ENCODE measurements around the gene ELAVL1. TPM values are rescaled to one million over a fixed set of nuclear protein-coding genes. Genes with fewer than 3 reads are reported as not detected.

The ELAVL1 gene
- polyA plus RNA-seq, 1 donor from 2014 or later, result 19.1 TPM

DNA sequence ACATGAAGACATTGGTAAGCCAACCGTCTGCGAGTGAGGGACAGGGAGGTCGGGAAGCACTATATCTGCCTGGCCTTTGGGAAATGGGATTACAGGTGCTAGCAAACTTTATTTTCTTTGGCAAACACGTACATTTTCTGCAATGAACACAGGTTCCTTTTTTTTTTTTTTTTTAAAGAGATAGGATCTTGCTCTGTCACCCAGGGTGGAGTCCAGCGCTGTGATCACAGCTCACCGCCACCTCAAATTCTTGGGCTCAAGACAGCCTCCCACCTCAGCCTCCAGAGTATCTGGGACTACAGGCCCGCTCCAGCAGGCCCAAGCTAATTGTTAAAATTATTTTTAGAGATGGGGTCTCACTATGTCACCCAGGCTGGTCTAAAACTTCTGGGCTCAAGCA, 24.2 kb downstream of the ELAVL1 start:
- no peak overlapping the region for H3K9ac ChIP-seq (ENCODE audit: low read length)
- H3K4me2 ChIP-seq (ENCODE audit: low read length), result no peak overlapping the region
- no peaks in the 10 kb centered on the region for H3F3A ChIP-seq (ENCODE audit: insufficient read depth, low read length, poor library complexity, severe bottlenecking)
- peaks cover 3% of the 10 kb centered on the region for H3K79me2 ChIP-seq (replicated peaks; ENCODE audit: insufficient read depth, low read length)
- H3K4me3 ChIP-seq (ENCODE audit: low read length), result no peak overlapping the region
- H3K27me3 ChIP-seq (ENCODE audit: insufficient read depth, low read depth, low read length), result no peaks in the 10 kb centered on the region
- H3K9me2 ChIP-seq (ENCODE audit: insufficient read depth, low read length), result no peaks in the 10 kb centered on the region
- H3K36me3 ChIP-seq (ENCODE audit: insufficient read depth, low read length), result no peaks in the 10 kb centered on the region
- H2AFZ ChIP-seq (ENCODE audit: low read depth, low read length), result no peak overlapping the region
- no peaks in the 10 kb centered on the region for H3K9me3 ChIP-seq (ENCODE audit: low read length)
- TF ChIP-seq TAF1 (IDR thresholded peaks at IDR 0.05; ENCODE audit: low read depth), result no peak
- no peak for TF ChIP-seq RAD21 (conservative IDR thresholded peaks at IDR 0.05)
- no peak for TF ChIP-seq POLR2AphosphoS5 (IDR thresholded peaks at IDR 0.05)
- TF ChIP-seq, protein P1, sequence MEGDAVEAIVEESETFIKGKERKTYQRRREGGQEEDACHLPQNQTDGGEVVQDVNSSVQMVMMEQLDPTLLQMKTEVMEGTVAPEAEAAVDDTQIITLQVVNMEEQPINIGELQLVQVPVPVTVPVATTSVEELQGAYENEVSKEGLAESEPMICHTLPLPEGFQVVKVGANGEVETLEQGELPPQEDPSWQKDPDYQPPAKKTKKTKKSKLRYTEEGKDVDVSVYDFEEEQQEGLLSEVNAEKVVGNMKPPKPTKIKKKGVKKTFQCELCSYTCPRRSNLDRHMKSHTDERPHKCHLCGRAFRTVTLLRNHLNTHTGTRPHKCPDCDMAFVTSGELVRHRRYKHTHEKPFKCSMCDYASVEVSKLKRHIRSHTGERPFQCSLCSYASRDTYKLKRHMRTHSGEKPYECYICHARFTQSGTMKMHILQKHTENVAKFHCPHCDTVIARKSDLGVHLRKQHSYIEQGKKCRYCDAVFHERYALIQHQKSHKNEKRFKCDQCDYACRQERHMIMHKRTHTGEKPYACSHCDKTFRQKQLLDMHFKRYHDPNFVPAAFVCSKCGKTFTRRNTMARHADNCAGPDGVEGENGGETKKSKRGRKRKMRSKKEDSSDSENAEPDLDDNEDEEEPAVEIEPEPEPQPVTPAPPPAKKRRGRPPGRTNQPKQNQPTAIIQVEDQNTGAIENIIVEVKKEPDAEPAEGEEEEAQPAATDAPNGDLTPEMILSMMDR (IDR thresholded peaks at IDR 0.05; ENCODE audit: poor library complexity, severe bottlenecking), result no peak
- TF ChIP-seq REST (IDR thresholded peaks at IDR 0.05; ENCODE audit: borderline replicate concordance), result no peak
- no peak for TF ChIP-seq SMC3 (conservative IDR thresholded peaks at IDR 0.05; ENCODE audit: poor library complexity)
- no peak for TF ChIP-seq MXI1 (conservative IDR thresholded peaks at IDR 0.05; ENCODE audit: poor library complexity, severe bottlenecking)
- TF ChIP-seq EP300 (conservative IDR thresholded peaks at IDR 0.05; ENCODE audit: poor library complexity, severe bottlenecking), result no peak
- TF ChIP-seq EZH2 (IDR thresholded peaks at IDR 0.05; ENCODE audit: borderline replicate concordance, insufficient read depth, low read length, poor library complexity, severe bottlenecking), result no peak
- no peak overlapping the region for H3K27ac ChIP-seq (ENCODE audit: low read length)
- no peaks in the 10 kb centered on the region for H4K20me1 ChIP-seq (ENCODE audit: insufficient read depth)

- H3K4me2 ChIP-seq (ENCODE audit: low read length), result no peak overlapping the region
- no peaks in the 10 kb centered on the region for H3K9me2 ChIP-seq (ENCODE audit: insufficient read depth, low read length)
- no peak overlapping the region for H3K4me3 ChIP-seq (ENCODE audit: low read length)
- H3K9me3 ChIP-seq (ENCODE audit: low read length), result no peaks in the 10 kb centered on the region
- H2AFZ ChIP-seq (ENCODE audit: low read depth, low read length), result no peak overlapping the region
- TF ChIP-seq RAD21 (conservative IDR thresholded peaks at IDR 0.05), result no peak
- TF ChIP-seq EP300 (conservative IDR thresholded peaks at IDR 0.05; ENCODE audit: poor library complexity, severe bottlenecking), result no peak
- TF ChIP-seq POLR2AphosphoS5 (IDR thresholded peaks at IDR 0.05), result no peak
- no peak for TF ChIP-seq MXI1 (conservative IDR thresholded peaks at IDR 0.05; ENCODE audit: poor library complexity, severe bottlenecking)
- no peak for TF ChIP-seq EZH2 (IDR thresholded peaks at IDR 0.05; ENCODE audit: borderline replicate concordance, insufficient read depth, low read length, poor library complexity, severe bottlenecking)
- TF ChIP-seq SMC3 (conservative IDR thresholded peaks at IDR 0.05; ENCODE audit: poor library complexity), result no peak
- TF ChIP-seq, protein P1 (IDR thresholded peaks at IDR 0.05; ENCODE audit: poor library complexity, severe bottlenecking), result no peak
- no peak for TF ChIP-seq REST (IDR thresholded peaks at IDR 0.05; ENCODE audit: borderline replicate concordance)
- TF ChIP-seq TAF1 (IDR thresholded peaks at IDR 0.05; ENCODE audit: low read depth), result no peak
- no peak overlapping the region for H3K27ac ChIP-seq (ENCODE audit: low read length)
- no peak overlapping the region for H3K9ac ChIP-seq (ENCODE audit: low read length)
- no peaks in the 10 kb centered on the region for H4K20me1 ChIP-seq (ENCODE audit: insufficient read depth)
- no peaks in the 10 kb centered on the region for H3K36me3 ChIP-seq (ENCODE audit: insufficient read depth, low read length)
- no peaks in the 10 kb centered on the region for H3K27me3 ChIP-seq (ENCODE audit: insufficient read depth, low read depth, low read length)
- peaks cover 3% of the 10 kb centered on the region for H3K79me2 ChIP-seq (replicated peaks; ENCODE audit: insufficient read depth, low read length)
- H3F3A ChIP-seq (ENCODE audit: insufficient read depth, low read length, poor library complexity, severe bottlenecking), result no peaks in the 10 kb centered on the region
These were observed 24.8 kb downstream of the ELAVL1 start for GRCh38 chr19:7980635-7981121.

Data from neural cell (in vitro differentiated cells).